Vagina (tissue), 2 donors: Measurements from ENCODE around the gene RBP7.

ENCODE experiments used
- POLR2A ChIP-seq, 2 donors: fragments of 450-650 bp; IDR thresholded peaks; one replicate each; pipeline ENCODE4 v1.6.1; 2017; ENCODE audit warnings: antibody characterized with exemption in 2 of 2, mild to moderate bottlenecking in 2 of 2, moderate library complexity in 2 of 2
- TF ChIP-seq, protein P1 (sequence below), 3 experiments: fragments of 450-650 bp in 2 of 3; fragments of 200-600 bp in 1 of 3; sonication (generic) in 1 of 3; IDR thresholded peaks; one replicate each; pipeline ENCODE4 v1.5.1; 2017 to 2019; ENCODE audit warnings: antibody characterized with exemption in 3 of 3, mild to moderate bottlenecking in 2 of 3, moderate library complexity in 2 of 3

DNA sequence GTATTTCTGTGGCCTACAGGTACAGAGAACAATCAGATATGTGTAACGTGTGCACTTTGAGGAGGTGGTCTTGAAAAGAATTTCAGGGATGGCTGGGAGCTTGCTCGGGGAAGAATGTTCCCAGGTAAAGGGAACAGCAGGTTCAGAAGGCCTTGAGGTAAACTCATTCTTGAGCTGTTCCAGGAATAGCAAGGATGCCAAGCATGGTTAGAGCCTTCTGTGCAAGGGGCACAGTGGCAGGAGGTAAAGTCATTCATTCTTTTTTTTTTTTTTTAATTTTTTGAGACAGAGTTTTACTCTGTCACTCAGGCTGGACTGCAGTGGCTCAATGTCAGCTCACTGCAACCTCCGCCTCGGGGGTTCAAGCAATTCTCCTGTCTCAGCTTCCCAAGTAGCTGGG, 45.7 kb downstream of the RBP7 start:
- TF ChIP-seq, protein P1, sequence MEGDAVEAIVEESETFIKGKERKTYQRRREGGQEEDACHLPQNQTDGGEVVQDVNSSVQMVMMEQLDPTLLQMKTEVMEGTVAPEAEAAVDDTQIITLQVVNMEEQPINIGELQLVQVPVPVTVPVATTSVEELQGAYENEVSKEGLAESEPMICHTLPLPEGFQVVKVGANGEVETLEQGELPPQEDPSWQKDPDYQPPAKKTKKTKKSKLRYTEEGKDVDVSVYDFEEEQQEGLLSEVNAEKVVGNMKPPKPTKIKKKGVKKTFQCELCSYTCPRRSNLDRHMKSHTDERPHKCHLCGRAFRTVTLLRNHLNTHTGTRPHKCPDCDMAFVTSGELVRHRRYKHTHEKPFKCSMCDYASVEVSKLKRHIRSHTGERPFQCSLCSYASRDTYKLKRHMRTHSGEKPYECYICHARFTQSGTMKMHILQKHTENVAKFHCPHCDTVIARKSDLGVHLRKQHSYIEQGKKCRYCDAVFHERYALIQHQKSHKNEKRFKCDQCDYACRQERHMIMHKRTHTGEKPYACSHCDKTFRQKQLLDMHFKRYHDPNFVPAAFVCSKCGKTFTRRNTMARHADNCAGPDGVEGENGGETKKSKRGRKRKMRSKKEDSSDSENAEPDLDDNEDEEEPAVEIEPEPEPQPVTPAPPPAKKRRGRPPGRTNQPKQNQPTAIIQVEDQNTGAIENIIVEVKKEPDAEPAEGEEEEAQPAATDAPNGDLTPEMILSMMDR (IDR thresholded peaks at IDR 0.05): no peak
- no peak for TF ChIP-seq POLR2A (IDR thresholded peaks at IDR 0.05)
